NCI-H345 (cell line): ENCODE data around the gene OSTF1.

Experiments used
- DNase-seq: peaks from one replicate; lab custom pipeline; 2025; lab: John Stamatoyannopoulos, UW

The OSTF1 gene

GRCh38 chr9:75121914-75122558 is 33.7 kb downstream of the OSTF1 start:
- no peak for DNase-seq

DNA sequence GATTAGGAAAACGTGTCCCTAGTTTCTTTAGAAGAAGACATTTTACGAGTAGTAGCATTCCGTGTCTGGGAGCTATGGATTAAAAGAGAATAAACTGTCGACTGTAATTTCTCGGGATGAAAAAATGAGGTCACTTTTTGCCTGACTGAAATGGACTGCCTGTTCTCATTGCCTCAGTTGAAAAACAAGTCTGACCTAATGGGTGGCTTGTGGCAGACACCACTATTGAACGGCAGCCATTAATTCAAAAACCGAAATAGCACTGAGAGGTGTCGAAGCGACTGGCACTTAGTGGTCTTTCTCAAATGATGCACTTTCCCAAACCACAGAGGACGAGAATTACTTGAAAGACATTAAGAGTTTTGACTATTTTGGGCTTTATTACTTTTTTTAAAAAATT is 35.4 kb downstream of the OSTF1 start:
- DNase-seq, result no peak

GRCh38 chr9:75128535-75128934 is 40.2 kb downstream of the OSTF1 start:
- no peak for DNase-seq

- no peak for DNase-seq
These were observed 41.9 kb downstream of the OSTF1 start for GRCh38 chr9:75130172-75130571.

GRCh38 chr9:75130621-75131230 is 42.4 kb downstream of the OSTF1 start:
- DNase-seq, result no peak

DNA sequence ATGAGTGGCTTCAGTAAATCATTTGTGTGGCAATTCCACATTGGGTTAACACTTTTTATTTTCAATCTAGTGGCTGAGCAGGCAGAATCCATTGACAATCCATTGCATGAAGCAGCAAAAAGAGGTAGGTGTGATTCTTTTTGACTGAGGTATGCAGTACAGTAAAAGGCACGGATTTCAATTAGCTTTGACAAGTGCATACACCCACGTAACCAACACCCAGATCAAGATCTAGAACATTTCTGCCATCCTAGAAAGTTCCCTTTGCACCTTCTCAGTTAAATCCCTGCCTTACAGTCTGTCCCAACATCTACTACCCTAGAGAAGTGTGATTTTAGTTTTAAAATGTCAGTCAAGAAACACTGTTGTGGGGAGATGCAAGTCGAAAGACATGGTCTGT is 43.4 kb downstream of the OSTF1 start:
- no peak for DNase-seq

DNA sequence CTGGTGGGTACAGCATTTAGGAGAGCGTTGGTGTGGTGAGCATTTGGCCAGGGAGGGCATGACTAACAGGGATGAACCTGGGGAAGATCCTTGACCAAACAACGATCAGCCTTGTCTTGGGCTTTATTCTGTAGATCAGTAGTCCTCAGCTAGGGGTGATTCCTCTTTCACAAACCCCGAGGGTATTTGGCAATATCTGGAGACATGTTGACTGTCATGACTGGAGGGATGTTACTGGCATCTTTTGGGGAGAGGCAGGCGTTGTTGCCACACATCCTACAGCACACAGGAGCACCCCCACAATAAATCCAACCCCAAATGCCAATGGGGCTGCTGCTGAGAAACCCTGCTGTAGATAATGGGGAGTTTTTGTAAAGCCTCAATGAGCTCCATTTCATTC is 43.9 kb downstream of the OSTF1 start:
- DNase-seq, result no peak

GRCh38 chr9:75133396-75133795 is 45.1 kb downstream of the OSTF1 start:
- no peak for DNase-seq

GRCh38 chr9:75134495-75134894 is 46.2 kb downstream of the OSTF1 start:
- DNase-seq, result no peak

DNA sequence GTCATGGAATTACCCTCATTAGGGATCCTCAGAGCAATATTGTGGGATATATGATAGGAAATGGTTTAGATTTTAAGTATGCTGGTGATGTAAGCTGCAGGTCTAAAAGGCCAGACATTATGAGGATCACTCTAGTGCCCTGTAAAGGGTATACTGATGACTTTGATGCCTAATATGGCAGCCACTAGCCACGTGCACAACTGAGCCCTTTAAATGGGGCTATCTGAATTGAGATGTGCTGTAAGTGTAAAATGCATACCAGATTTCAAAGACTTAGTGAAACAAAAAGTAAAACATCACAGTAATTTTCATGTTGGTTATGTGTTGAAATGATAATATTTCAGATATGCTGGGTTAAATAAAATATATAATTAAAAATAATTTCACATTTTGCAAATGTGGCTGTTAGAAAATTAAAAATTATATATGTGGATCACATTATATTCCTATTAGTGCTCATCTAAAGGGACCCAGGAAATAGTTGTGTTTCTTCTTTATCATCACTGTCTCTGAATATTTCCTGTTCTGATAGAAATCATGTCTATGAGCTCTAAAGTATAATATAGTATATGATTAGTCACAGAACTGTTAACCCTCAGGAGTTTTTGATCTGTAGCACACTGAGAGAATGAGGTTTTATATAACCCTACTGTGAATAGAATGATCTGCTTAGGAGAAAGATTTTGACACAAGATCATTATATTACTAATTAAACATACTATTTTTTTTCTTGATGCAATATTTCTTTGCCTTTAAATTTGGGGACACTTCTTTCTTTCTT is 50.1 kb downstream of the OSTF1 start:
- no peak for DNase-seq

GRCh38 chr9:75139201-75139600 is 50.9 kb downstream of the OSTF1 start:
- DNase-seq, result no peak

DNA sequence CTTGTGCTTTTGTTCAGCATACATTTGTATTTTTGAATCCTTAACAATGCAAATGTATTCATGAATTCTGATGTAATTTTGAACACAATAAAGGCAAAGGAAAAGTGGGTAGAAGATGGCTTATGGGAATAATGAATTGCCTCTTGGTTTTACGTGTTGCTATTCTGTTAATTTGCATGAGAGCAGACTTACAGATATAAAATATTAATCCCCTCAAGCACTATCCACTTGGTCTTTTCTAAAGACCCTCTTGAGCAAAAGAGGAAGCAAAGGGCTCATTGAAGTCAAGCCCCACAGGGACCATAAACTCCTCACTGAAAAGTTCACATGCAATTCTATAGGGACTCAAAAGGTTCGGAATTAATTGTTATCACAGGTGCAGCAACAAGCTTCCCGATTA is 51.9 kb downstream of the OSTF1 start:
- no peak for DNase-seq

- no peak for DNase-seq
These were observed 53.9 kb downstream of the OSTF1 start for GRCh38 chr9:75142202-75142601.

DNA sequence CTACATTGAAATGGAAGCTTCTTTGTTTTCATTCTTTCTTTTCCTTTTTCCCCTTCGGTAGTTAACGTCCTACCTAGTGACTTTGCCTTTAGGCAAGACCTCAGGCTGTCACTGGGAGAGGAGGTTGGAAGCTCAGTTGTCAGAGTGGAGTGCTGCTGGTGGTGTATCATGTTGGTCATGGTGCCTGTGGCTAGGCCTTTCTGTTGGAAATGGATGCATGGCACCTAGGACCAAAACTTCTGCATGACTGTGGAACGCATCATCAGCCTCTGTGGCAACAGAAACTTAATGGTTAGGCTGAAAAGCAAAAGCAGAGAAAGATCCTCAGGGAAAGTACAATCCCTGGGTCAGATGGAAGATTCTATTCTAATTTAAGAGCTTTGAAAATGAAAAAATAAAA is 57.9 kb downstream of the OSTF1 start:
- no peak for DNase-seq

DNA sequence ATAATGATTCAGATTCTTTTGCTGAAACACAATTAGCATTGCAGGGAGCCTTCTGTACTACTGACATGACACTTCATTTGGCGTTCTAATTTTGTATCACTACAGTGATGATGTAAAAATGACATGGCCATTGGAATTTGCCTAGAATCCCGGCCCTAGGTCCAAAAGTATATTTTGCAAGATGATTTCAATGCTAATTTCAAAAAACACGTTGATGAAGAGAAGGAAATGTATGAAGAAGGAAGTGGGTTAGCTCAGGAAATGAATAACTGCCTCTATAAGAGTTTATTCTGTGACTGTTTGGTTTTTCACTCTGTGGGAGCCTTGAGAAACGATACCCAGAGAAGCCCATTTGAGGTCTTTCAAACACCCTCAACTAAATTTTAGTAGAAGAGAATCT is 59.3 kb downstream of the OSTF1 start:
- no peak for DNase-seq

- DNase-seq, result no peak
These were observed 60.2 kb downstream of the OSTF1 start for GRCh38 chr9:75148561-75148960.

GRCh38 chr9:75149841-75150241 is 61.5 kb downstream of the OSTF1 start:
- DNase-seq, result no peak

DNA sequence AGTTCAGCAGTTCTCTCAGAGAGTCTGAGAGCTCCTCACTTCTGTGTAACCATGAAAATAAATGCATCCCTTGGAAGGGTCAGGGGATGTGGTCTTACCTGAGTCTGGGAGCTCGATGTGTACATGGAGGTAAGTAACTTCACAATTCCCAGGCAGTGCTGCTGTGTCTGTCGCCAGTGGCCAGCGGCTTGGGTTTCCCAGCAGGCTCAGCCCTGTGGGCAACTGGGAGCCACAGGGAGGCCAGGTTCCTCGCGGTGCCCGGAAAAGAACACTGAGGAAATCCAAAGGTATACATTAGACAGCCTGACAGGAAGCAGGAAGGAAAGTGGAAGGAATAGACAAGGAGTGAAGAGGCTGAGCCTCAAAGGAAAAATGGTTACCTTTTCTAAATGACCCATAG is 62.2 kb downstream of the OSTF1 start:
- DNase-seq, result no peak

DNA sequence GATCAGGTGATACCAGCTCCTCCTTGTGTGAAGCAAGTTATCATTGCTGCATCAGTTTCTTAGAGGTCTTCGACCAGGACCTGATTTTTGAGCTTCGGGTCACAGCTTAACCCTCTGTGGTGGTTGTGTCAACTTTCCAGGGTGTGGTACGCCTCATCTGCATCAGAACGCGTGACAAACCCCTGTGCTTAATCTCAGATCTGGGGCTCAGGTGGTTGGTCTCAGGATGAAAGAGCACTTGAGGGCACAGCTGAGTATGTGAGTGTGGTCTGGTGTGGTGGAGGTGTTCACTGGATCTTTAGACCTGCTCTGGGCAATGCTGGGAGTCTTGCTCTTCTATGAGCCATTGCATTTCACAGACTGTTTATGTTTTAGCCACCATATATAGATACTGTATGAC is 64.1 kb downstream of the OSTF1 start:
- no peak for DNase-seq

DNA sequence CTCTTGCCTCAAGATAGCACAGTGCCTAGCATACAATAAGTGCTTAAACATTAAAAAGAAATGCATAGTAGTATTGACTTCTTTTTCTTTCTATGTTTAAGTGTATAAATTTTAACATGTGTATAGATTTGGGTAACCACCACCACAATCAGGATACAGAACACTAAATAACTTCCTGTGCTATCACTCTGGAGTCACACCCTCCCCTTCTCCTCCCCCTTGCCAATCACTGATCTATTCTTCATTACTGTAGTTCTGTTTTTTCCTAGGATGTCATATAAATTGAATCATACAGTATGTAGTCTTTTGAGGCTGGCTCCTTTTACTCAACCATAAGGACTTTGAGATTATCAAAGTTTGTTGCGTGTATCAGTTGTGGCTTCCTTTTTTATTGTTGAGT is 68.5 kb downstream of the OSTF1 start:
- DNase-seq, result no peak

GRCh38 chr9:75161116-75161857 is 73.0 kb downstream of the OSTF1 start:
- no peak for DNase-seq

DNA sequence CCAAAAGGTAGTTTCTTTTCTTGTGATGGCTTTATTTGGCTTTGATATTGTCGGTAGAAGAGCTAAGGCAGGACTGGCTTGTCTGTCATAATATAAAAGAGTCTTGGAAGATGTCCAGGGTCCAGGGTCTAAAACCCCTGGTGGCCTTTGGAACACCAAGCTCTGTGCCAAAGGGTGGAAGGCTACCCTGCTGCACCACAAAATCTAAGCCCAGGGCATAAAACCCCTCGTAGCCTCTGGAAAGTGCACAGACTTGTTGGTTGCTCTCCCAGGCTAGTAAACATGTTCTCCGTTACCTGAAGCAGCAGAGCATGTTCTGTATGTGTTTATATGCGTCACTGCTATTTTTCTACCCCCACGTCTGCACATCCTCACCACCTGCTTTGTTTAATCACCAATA is 75.5 kb downstream of the OSTF1 start:
- no peak for DNase-seq

GRCh38 chr9:75164573-75164972 is 76.3 kb downstream of the OSTF1 start:
- no peak for DNase-seq
